GM18909 (cell line): ENCODE results near the gene PAM.

Source experiments
- ATAC-seq: cut with Tn5 transposase; IDR thresholded peaks from one replicate; pipeline ENCODE4 v1.9.1; 2021; ENCODE audit warnings: mild to moderate bottlenecking; ENCODE audit not compliant: unreplicated experiment, poor library complexity

PAM gene

GRCh38 chr5:102922111-102922720 lies 167.1 kb downstream of the PAM start:
- ATAC-seq, result no peak

- ATAC-seq, result no peak
Measured at GRCh38 chr5:102922799-102923477, 167.8 kb downstream of the PAM start.

- no peak for ATAC-seq
Measured at GRCh38 chr5:102924963-102925362, 169.9 kb downstream of the PAM start.

GRCh38 chr5:102927007-102927406 lies 171.9 kb downstream of the PAM start:
- no peak for ATAC-seq

GRCh38 chr5:102930244-102930643 lies 175.1 kb downstream of the PAM start:
- ATAC-seq, result no peak

- no peak for ATAC-seq
Measured at GRCh38 chr5:102931085-102931725, 176.1 kb downstream of the PAM start.

GRCh38 chr5:102932781-102933180 lies 177.7 kb downstream of the PAM start:
- no peak for ATAC-seq

- no peak for ATAC-seq
Measured at GRCh38 chr5:102933316-102933715, 178.2 kb downstream of the PAM start.

GRCh38 chr5:102933721-102934459 lies 178.8 kb downstream of the PAM start:
- no peak for ATAC-seq

- no peak for ATAC-seq
Measured at GRCh38 chr5:102937894-102938293, 182.8 kb downstream of the PAM start.

GRCh38 chr5:102941111-102941510 lies 186.0 kb downstream of the PAM start:
- no peak for ATAC-seq

- ATAC-seq, result no peak
Measured at GRCh38 chr5:102946414-102946813, 191.3 kb downstream of the PAM start.

- no peak for ATAC-seq
Measured at GRCh38 chr5:102946971-102947370, 191.9 kb downstream of the PAM start.

GRCh38 chr5:102955488-102955887 lies 200.4 kb downstream of the PAM start:
- ATAC-seq, result no peak

- no peak for ATAC-seq
Measured at GRCh38 chr5:102956599-102956998, 201.5 kb downstream of the PAM start.

GRCh38 chr5:102957141-102957540 lies 202.0 kb downstream of the PAM start:
- no peak for ATAC-seq

GRCh38 chr5:102958481-102959011 lies 203.4 kb downstream of the PAM start:
- ATAC-seq, result no peak

GRCh38 chr5:102959055-102959454 lies 203.9 kb downstream of the PAM start:
- ATAC-seq, result no peak

- no peak for ATAC-seq
Measured at GRCh38 chr5:102961671-102962070, 206.6 kb downstream of the PAM start.

GRCh38 chr5:102965653-102966052 lies 210.5 kb downstream of the PAM start:
- ATAC-seq, result no peak

GRCh38 chr5:102969641-102970040 lies 214.5 kb downstream of the PAM start:
- no peak for ATAC-seq
